ENCODE data around the gene RRBP1.

The RRBP1 gene

GRCh38 chr20:17682103-17682888, at the start of gene RRBP1:
Gene RRBP1, minus strand, starts transcription at chr20:17682242. Its CDS starts 21,735 bp downstream, at chr20:17660507.
- peak; percentile 91 to 96 for DNase-seq (ENCODE audit: low read depth in 1 of 2, low spot score in 1 of 2)

GRCh38 chr20:17731233-17731632, 49.2 kb upstream of the RRBP1 start:
- DNase-seq (ENCODE audit: low read depth in 1 of 2, low spot score in 1 of 2), result no peak

- DNase-seq (ENCODE audit: low read depth in 1 of 2, low spot score in 1 of 2), result no peak
Measured at GRCh38 chr20:17730071-17730470, 48.0 kb upstream of the RRBP1 start.

GRCh38 chr20:17728074-17728473, 46.0 kb upstream of the RRBP1 start:
- no peak for DNase-seq (ENCODE audit: low read depth in 1 of 2, low spot score in 1 of 2)

- DNase-seq (ENCODE audit: low read depth in 1 of 2, low spot score in 1 of 2), result no peak
Measured at GRCh38 chr20:17727351-17727750, 45.3 kb upstream of the RRBP1 start.

GRCh38 chr20:17726902-17727301, 44.9 kb upstream of the RRBP1 start:
- DNase-seq (ENCODE audit: low read depth in 1 of 2, low spot score in 1 of 2), result no peak

- DNase-seq (ENCODE audit: low read depth in 1 of 2, low spot score in 1 of 2), result no peak
Measured at GRCh38 chr20:17725094-17725835, 43.2 kb upstream of the RRBP1 start.

- no peak for DNase-seq (ENCODE audit: low read depth in 1 of 2, low spot score in 1 of 2)
Measured at GRCh38 chr20:17723301-17723691, 41.3 kb upstream of the RRBP1 start.

- no peak for DNase-seq (ENCODE audit: low read depth in 1 of 2, low spot score in 1 of 2)
Measured at GRCh38 chr20:17722493-17723300, 40.7 kb upstream of the RRBP1 start.

- no peak for DNase-seq (ENCODE audit: low read depth in 1 of 2, low spot score in 1 of 2)
Measured at GRCh38 chr20:17721802-17722486, 39.9 kb upstream of the RRBP1 start.

- DNase-seq (ENCODE audit: low read depth in 1 of 2, low spot score in 1 of 2), result no peak
Measured at GRCh38 chr20:17720755-17721154, 38.7 kb upstream of the RRBP1 start.

GRCh38 chr20:17716331-17716730, 34.3 kb upstream of the RRBP1 start:
- DNase-seq (ENCODE audit: low read depth in 1 of 2, low spot score in 1 of 2), result no peak

- DNase-seq (ENCODE audit: low read depth in 1 of 2, low spot score in 1 of 2), result no peak
Measured at GRCh38 chr20:17715075-17715474, 33.0 kb upstream of the RRBP1 start.

- no peak for DNase-seq (ENCODE audit: low read depth in 1 of 2, low spot score in 1 of 2)
Measured at GRCh38 chr20:17714597-17714996, 32.6 kb upstream of the RRBP1 start.

- DNase-seq (ENCODE audit: low read depth in 1 of 2, low spot score in 1 of 2), result no peak
Measured at GRCh38 chr20:17712708-17713107, 30.7 kb upstream of the RRBP1 start.

- DNase-seq (ENCODE audit: low read depth in 1 of 2, low spot score in 1 of 2), result no peak
Measured at GRCh38 chr20:17712201-17712600, 30.2 kb upstream of the RRBP1 start.

GRCh38 chr20:17711267-17711627, 29.2 kb upstream of the RRBP1 start:
- DNase-seq (ENCODE audit: low read depth in 1 of 2, low spot score in 1 of 2), result no peak

GRCh38 chr20:17710379-17711266, 28.6 kb upstream of the RRBP1 start:
- no peak for DNase-seq (ENCODE audit: low read depth in 1 of 2, low spot score in 1 of 2)

GRCh38 chr20:17709361-17710293, 27.6 kb upstream of the RRBP1 start:
- DNase-seq (ENCODE audit: low read depth in 1 of 2, low spot score in 1 of 2), result no peak

Data from activated T-helper 1 cell treated with anti-CD3 and anti-CD28 coated beads, Interleukin-2, amount 50 U/mL, for 16 hours (primary cell).